Muscle layer of colon (tissue), 2 donors: Measurements from ENCODE around the gene HIBADH.

ENCODE experiments used
- H3K27ac ChIP-seq: one replicate; pipeline ENCODE4 v1.7.0; 2013; ENCODE audit warnings: low read depth, mild to moderate bottlenecking, low read length, moderate library complexity
- H3K27me3 ChIP-seq, 2 donors: one replicate each; pipeline ENCODE4 v1.7.0; 2013; ENCODE audit warnings: low read length in 2 of 2, mild to moderate bottlenecking in 2 of 2; ENCODE audit not compliant: insufficient read depth in 2 of 2, control insufficient read depth in 1 of 2
- H3K36me3 ChIP-seq: one replicate; pipeline ENCODE4 v1.7.0; 2013; ENCODE audit warnings: mild to moderate bottlenecking, low read length; ENCODE audit not compliant: insufficient read depth
- H3K4me1 ChIP-seq: one replicate; pipeline ENCODE4 v1.7.0; 2013; ENCODE audit warnings: mild to moderate bottlenecking, low read length; ENCODE audit not compliant: insufficient read depth
- H3K4me3 ChIP-seq, 2 donors: one replicate each; pipeline ENCODE4 v1.7.0; 2013; ENCODE audit warnings: low read length in 2 of 2, low read depth in 1 of 2, mild to moderate bottlenecking in 1 of 2, moderate library complexity in 1 of 2
- H3K9ac ChIP-seq: one replicate; pipeline ENCODE4 v1.7.0; 2013; ENCODE audit warnings: low read length
- H3K9me3 ChIP-seq: one replicate; pipeline ENCODE4 v1.7.0; 2013; ENCODE audit warnings: mild to moderate bottlenecking, low read length
- donor health status: abdominal sarcoma.
- donor health status: Adenocarcinoma of cecum.

Gene HIBADH

DNA sequence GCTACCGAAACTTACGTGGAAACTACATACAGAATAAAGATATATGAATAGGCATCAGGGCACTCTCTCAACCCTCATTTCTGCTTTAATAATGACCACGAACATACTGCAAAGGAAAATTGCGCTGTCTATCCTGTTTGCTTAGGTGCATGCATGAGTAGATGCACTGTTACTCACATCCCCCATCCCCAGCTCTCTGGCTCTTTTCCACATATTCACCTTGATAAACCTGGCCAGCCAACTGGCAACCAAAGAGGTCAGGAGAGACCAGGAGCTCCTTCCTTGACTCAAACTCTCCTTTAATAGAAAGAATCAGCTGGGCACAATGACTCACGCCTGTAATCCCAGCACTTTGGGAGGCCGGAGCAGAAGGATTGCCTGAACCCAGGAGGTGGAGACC lies 29.6 kb downstream of the HIBADH start:
- Histone ChIP-seq H3K36me3 (no peaks in the 10 kb centered on the region), H3K27ac (no peak overlapping the region), H3K27me3 (no peaks in the 10 kb centered on the region), H3K4me3 (no peak overlapping the region), H3K9me3 (no peaks in the 10 kb centered on the region), H3K9ac (no peak overlapping the region), H3K4me1 (peaks cover 16% of the 10 kb centered on the region)

GRCh38 chr7:27631391-27631790 lies 31.3 kb downstream of the HIBADH start:
- Histone ChIP-seq H3K4me1 (peaks cover 11% of the 10 kb centered on the region), H3K36me3 (no peaks in the 10 kb centered on the region), H3K27me3 (no peaks in the 10 kb centered on the region)

DNA sequence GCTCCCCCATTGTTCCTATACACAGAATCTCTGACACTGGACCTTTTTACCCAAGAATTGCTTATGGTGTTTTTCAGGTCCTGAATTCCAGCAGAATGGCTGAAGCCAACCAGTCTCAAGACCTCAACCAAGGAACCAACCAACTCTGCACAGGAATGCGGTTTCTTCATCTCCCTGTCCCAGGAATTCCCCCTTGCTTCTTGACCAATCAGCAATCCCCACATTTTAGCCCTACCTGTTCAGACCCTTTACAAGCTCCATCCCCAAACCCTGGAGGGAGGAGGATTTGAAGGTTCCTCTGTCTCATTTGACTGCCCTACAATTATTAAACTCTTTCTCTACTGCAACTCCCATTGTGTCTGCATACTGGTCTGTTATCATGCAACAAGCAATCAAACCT lies 35.5 kb downstream of the HIBADH start:
- Histone ChIP-seq H3K9me3 (no peaks in the 10 kb centered on the region), H3K4me1 (no peaks in the 10 kb centered on the region), H3K36me3 (no peaks in the 10 kb centered on the region), H3K27me3 (no peaks in the 10 kb centered on the region), H3K9ac (no peak overlapping the region), H3K4me3 (no peak overlapping the region), H3K27ac (no peak overlapping the region)

More at GRCh38 chr7:27631391-27631790, 31.3 kb downstream of the HIBADH start:
- H3K4me3 ChIP-seq = no peak overlapping the region
- no peak overlapping the region for H3K27ac ChIP-seq
- H3K9me3 ChIP-seq = no peaks in the 10 kb centered on the region
- H3K9ac ChIP-seq = no peak overlapping the region

GRCh38 chr7:27619492-27619891 lies 43.2 kb downstream of the HIBADH start:
- Histone ChIP-seq H3K27me3 (no peaks in the 10 kb centered on the region), H3K4me3 (no peak overlapping the region), H3K27ac (no peak overlapping the region), H3K4me1 (no peaks in the 10 kb centered on the region), H3K9ac (no peak overlapping the region), H3K9me3 (no peaks in the 10 kb centered on the region), H3K36me3 (no peaks in the 10 kb centered on the region)

- Histone ChIP-seq H3K4me3 (no peak overlapping the region), H3K9me3 (no peaks in the 10 kb centered on the region), H3K27ac (no peak overlapping the region), H3K36me3 (no peaks in the 10 kb centered on the region), H3K27me3 (no peaks in the 10 kb centered on the region), H3K9ac (no peak overlapping the region), H3K4me1 (no peaks in the 10 kb centered on the region)
These were observed 44.9 kb downstream of the HIBADH start for GRCh38 chr7:27617651-27618381.

DNA sequence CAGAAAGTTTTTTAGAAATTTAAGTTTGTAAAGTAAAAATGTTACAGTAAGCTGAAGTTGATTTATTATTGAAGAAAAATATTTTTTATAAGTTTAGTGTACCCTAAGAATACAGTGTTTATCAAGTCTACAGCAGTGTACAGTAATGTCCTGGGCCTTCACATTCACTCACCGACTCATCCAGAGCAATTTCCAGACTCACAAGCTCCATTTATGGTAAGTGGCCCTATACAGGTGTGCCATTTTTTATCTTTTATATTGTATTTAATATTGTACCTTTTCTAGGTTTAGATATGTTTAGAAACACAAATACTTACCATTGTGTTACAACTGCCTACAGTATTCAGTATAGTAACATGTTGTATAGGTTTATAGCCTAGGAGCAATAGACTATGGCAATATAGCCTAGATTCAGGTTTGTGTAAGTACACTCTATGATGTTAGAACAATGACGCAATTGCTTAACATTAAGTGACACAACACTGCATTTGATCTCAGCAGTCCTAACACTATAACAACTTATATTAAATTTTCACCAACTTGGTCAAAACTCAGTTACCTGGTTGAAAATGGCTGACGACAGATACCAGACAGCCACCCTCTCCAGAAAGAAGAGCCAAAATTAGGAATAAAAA lies 45.7 kb downstream of the HIBADH start:
- no peak overlapping the region for H3K4me3 ChIP-seq
- no peaks in the 10 kb centered on the region for H3K9me3 ChIP-seq
- H3K36me3 ChIP-seq = no peaks in the 10 kb centered on the region
- H3K27me3 ChIP-seq = no peaks in the 10 kb centered on the region
- no peaks in the 10 kb centered on the region for H3K4me1 ChIP-seq
- no peak overlapping the region for H3K27ac ChIP-seq
- no peak overlapping the region for H3K9ac ChIP-seq

- H3K4me1 ChIP-seq = no peaks in the 10 kb centered on the region
- H3K9me3 ChIP-seq = no peaks in the 10 kb centered on the region
- no peaks in the 10 kb centered on the region for H3K36me3 ChIP-seq
- no peak overlapping the region for H3K27ac ChIP-seq
- H3K9ac ChIP-seq = no peak overlapping the region
- no peak overlapping the region for H3K4me3 ChIP-seq
- no peaks in the 10 kb centered on the region for H3K27me3 ChIP-seq
These were observed 46.5 kb downstream of the HIBADH start for GRCh38 chr7:27616186-27616491.

DNA sequence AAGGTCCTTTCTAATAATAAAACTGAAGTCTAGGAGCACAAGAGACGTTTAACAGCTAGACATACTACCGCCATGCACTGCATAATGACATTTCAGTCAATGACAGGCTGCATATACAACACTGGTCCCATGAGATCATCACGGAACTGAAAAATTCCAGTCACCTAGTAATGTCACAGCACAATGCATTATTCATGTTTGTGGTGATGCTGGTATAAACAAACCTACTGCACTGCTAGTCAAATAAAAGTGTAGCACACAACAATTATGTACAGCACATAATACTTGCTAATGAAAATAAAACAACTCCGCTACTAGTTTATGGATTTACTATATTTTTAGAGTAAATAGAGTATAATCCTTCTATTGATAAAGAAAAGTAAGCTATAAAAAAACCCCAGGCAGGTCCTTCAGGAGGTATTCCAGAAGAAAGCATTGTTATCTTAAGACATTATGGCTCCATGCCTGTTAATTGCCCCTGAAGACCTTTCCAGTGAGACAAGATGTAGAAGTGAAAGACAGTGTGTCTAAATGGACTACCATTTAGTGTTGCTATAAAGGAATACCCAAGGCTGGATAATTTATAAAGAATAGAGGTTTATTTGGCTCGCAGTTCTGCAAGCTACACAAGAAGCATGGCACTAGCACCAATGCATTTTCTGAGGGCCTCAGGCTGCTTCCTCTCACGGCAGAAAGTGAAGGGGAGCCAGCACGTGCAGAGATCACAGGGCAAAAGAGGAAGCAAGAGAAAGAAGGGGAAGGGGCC lies 47.1 kb downstream of the HIBADH start:
- Histone ChIP-seq H3K4me1 (no peaks in the 10 kb centered on the region), H3K9me3 (no peaks in the 10 kb centered on the region), H3K27me3 (no peaks in the 10 kb centered on the region), H3K9ac (no peak overlapping the region), H3K27ac (no peak overlapping the region), H3K36me3 (no peaks in the 10 kb centered on the region), H3K4me3 (no peak overlapping the region)

GRCh38 chr7:27614095-27614494 lies 48.6 kb downstream of the HIBADH start:
- H3K27ac ChIP-seq = no peak overlapping the region
- no peaks in the 10 kb centered on the region for H3K36me3 ChIP-seq
- H3K4me3 ChIP-seq = no peak overlapping the region
- no peak overlapping the region for H3K9ac ChIP-seq
- H3K27me3 ChIP-seq = no peaks in the 10 kb centered on the region
- peaks cover 1% of the 10 kb centered on the region for H3K4me1 ChIP-seq
- H3K9me3 ChIP-seq = no peaks in the 10 kb centered on the region

- Histone ChIP-seq H3K36me3 (no peaks in the 10 kb centered on the region), H3K9ac (no peak overlapping the region)
These were observed 51.6 kb downstream of the HIBADH start for GRCh38 chr7:27611059-27611458.

GRCh38 chr7:27608776-27609495 lies 53.7 kb downstream of the HIBADH start:
- Histone ChIP-seq H3K4me1 (peaks cover 30% of the 10 kb centered on the region), H3K9me3 (no peaks in the 10 kb centered on the region), H3K4me3 (no peak overlapping the region), H3K36me3 (no peaks in the 10 kb centered on the region), H3K9ac (no peak overlapping the region), H3K27me3 (no peaks in the 10 kb centered on the region), H3K27ac (no peak overlapping the region)

More at GRCh38 chr7:27611059-27611458, 51.6 kb downstream of the HIBADH start:
- no peak overlapping the region for H3K4me3 ChIP-seq
- peaks cover 27% of the 10 kb centered on the region for H3K4me1 ChIP-seq
- H3K27ac ChIP-seq = no peak overlapping the region
- no peaks in the 10 kb centered on the region for H3K27me3 ChIP-seq
- no peaks in the 10 kb centered on the region for H3K9me3 ChIP-seq
